HL-60 (cell line): ENCODE results near the gene MTCL1.

Source experiments
- DNase-seq, 2 experiments: peaks; one replicate each; pipeline ENCODE4 v3.0.0-alpha.2; 2010 to 2020; ENCODE audit warnings: low read depth in 1 of 2, low spot score in 1 of 2
- H3K27ac ChIP-seq: fragments of 250-450 bp; sonication (Bioruptor Pico); replicated peaks from 2 replicates; pipeline ENCODE4 v1.5.1; 2020; ENCODE audit warnings: mild to moderate bottlenecking, moderate library complexity
- H3K27me3 ChIP-seq: fragments of 250-450 bp; sonication (Bioruptor Pico); 2 replicates; pipeline ENCODE4 v1.5.1; 2021; ENCODE audit warnings: mild to moderate bottlenecking, moderate library complexity; ENCODE audit not compliant: insufficient read depth, poor library complexity, severe bottlenecking
- H3K4me3 ChIP-seq: replicated peaks from 2 replicates; pipeline ENCODE4 v1.5.1; 2011; ENCODE audit warnings: mild to moderate bottlenecking, control low read depth, low read length; ENCODE audit not compliant: insufficient read depth
- CTCF ChIP-seq: IDR thresholded peaks from one replicate; pipeline ENCODE4 v1.5.1; 2011; ENCODE audit warnings: low read length, control low read depth, inconsistent platforms; ENCODE audit not compliant: insufficient read depth
- GABPA ChIP-seq: IDR thresholded peaks from 2 replicates; pipeline ENCODE4 v1.6.1; 2012; ENCODE audit warnings: low read depth
- POLR2AphosphoS5 ChIP-seq: IDR thresholded peaks from 2 replicates; pipeline ENCODE4 v1.6.1; 2012; ENCODE audit warnings: low read depth
- REST ChIP-seq: IDR thresholded peaks from 2 replicates; pipeline ENCODE4 v1.6.1; 2012; ENCODE audit warnings: low read depth; ENCODE audit not compliant: insufficient replicate concordance
- SPI1 ChIP-seq: IDR thresholded peaks from 2 replicates; pipeline ENCODE4 v1.6.1; 2012; ENCODE audit warnings: low read depth, mild to moderate bottlenecking, borderline replicate concordance

Gene MTCL1

GRCh38 chr18:8828798-8829197 lies 123.4 kb downstream of the MTCL1 start:
- Histone ChIP-seq H3K27me3 (no peaks in the 10 kb centered on the region), H3K4me3 (no peak overlapping the region), H3K27ac (no peak overlapping the region)
- TF ChIP-seq GABPA (no peak), POLR2AphosphoS5 (no peak), REST (no peak), SPI1 (no peak), CTCF (no peak)
- no peak for DNase-seq

DNA sequence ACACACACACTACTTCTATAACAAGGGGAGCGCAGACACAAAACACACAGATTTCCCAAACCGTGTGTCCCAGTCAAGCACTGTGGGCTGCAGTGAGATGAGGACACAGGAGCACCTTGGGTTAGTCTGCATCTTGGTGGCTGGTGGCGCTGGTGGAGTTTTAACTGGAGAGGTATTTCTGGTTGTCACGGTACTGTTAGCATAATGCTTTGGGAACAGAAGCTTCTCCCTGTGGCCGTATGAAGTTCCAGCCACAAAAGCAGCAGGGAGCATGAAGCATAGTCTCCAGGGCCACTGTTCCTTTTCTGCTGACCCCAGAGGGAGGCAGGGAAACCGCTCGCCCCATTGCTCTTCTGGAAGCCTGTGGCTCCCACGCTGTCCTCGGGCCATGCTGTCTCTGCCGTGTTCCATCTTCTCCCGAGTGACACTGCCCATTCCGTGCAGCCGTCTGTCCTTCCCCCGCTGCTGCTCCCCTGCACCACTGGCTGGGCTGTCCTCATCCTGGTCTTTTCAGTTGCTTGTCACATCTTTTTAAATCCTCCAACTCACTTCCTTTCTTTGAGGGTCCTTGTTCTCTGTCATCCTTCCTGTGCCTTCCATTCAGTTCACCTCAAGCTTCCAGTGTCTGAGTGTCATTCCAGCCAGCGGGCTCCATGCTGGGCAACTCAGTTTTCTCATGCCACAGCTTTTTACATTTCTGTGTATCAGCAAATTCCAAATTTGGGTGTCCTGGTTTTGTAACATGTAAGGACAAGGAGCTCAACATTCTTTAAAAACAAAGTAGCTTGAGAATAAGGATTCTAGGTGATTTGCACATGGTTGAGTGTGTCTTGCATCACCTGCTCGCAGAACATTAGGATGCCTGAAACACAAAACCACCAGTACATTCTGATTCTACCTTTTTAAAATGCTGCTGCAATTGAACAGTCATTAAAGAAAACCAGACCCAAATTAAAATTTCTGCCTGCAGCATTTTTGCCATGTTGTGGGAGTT lies 125.0 kb downstream of the MTCL1 start:
- no peak overlapping the region for H3K27ac ChIP-seq
- TF ChIP-seq POLR2AphosphoS5 = no peak
- TF ChIP-seq REST = no peak
- TF ChIP-seq CTCF = no peak
- TF ChIP-seq GABPA = no peak
- no peak for TF ChIP-seq SPI1
- no peaks in the 10 kb centered on the region for H3K27me3 ChIP-seq
- DNase-seq = no peak
- no peak overlapping the region for H3K4me3 ChIP-seq

GRCh38 chr18:8831112-8831511 lies 125.8 kb downstream of the MTCL1 start:
- Histone ChIP-seq H3K4me3 (no peak overlapping the region), H3K27me3 (no peaks in the 10 kb centered on the region), H3K27ac (no peak overlapping the region)
- DNase-seq = no peak
- TF ChIP-seq CTCF (no peak), POLR2AphosphoS5 (no peak), REST (no peak), GABPA (no peak), SPI1 (no peak)
